HG02759 (cell line): Measurements from ENCODE around the gene CAPN9.

Source experiments
- ATAC-seq: cut with Tn5 transposase; IDR thresholded peaks from one replicate; pipeline ENCODE4 v1.9.1; 2021; ENCODE audit warnings: mild to moderate bottlenecking, moderate library complexity; ENCODE audit not compliant: unreplicated experiment

CAPN9 gene

GRCh38 chr1:230821346-230821745 lies 74.2 kb downstream of the CAPN9 start:
- ATAC-seq: no peak

DNA sequence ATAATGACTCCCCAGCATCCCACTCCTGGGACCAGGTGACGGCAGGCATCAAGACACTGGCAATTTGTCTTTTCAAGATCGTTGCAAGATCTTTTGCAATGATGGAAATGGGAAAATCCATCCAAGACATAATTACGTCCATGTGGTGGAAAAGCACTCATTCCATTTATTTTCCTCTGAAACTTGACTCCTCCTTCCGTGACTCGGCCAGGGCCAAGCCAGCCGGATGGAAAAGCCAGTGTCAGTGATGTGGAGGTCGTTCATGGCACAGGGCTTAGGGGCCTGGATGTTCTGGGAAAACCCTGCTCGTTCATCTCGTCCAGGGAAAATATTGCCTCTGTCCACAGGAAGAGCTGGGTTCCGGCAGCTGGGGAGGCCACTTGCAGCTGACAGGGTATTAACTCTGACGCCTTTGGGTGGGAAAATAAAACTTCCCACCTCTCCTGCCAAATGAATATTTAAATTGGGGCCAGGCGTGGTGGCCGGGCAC lies 74.9 kb downstream of the CAPN9 start:
- no peak for ATAC-seq

DNA sequence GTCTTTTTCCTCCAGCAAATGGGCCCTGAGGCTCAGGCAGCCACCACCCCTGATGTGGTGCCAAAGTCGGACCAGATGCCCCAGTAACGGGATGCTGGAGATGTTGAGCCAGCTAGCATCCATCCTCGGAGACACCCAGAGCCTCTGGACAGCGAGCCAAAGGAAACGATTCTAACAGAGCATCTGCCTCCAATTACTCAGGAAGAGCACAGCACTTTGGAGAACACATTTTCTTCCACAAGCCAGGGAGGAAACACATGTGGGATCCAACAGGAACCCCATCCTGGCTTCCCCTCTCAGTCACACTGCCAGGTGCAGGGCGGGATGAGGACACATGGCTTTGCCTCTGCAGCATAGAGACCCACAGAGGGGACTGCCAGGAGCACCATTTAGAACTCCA lies 76.2 kb downstream of the CAPN9 start:
- no peak for ATAC-seq

GRCh38 chr1:230823931-230824381 lies 76.8 kb downstream of the CAPN9 start:
- ATAC-seq: no peak

GRCh38 chr1:230824551-230824918 lies 77.3 kb downstream of the CAPN9 start:
- no peak for ATAC-seq

GRCh38 chr1:230824919-230825721 lies 77.9 kb downstream of the CAPN9 start:
- ATAC-seq: no peak

DNA sequence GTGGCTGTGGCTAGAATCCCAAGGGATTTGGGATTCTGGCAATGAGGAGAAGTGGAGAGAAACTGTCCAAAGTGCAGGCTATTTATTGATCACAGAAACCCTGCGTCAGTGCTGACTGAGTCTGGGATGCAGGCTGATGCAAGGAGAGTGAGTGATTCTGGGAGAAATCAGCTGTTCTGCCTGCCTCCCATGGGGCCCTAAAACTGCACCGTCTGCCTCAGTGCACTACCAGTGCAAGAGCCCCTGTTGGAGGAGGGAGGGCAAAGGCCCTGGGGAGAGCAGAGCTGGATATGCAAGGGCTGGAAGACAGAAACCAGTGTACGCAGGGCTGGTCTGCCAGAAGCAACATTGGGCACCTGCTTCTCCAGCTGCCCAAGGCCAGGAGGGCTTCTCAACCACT lies 78.6 kb downstream of the CAPN9 start:
- no peak for ATAC-seq

DNA sequence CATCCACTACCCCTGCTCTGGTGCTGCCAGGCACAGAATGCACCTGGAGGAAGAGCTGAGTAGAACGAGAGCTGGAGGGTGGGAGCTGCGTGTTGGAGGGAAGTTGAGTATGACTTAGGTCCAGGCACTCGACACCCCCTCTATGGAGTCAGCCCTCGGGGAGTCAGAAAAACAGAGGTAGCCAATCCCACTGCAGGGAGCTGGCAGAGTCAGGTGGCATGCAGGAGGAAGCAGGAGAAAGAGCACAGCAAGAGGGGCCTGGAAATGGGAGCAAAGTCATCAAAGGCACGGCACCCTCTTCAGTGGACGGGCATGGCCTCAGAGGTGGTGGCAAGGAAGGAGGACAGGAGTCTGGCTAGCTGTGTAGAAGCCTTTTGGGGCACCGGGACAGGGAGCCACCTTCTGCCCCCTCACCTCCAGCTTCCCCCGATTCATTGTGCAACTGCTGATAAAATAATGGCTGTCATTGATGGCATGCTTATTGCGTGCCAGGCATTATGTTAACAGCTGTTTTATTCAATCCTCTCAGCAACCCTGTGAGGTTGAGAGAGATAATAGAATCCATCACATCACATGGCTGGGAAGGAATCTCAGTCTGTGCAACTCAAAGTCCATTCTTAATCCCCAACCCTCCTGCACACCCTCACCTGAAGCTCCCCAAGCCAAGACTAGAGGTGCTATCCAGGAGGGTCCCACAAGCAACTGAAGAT lies 79.1 kb downstream of the CAPN9 start:
- ATAC-seq: no peak

DNA sequence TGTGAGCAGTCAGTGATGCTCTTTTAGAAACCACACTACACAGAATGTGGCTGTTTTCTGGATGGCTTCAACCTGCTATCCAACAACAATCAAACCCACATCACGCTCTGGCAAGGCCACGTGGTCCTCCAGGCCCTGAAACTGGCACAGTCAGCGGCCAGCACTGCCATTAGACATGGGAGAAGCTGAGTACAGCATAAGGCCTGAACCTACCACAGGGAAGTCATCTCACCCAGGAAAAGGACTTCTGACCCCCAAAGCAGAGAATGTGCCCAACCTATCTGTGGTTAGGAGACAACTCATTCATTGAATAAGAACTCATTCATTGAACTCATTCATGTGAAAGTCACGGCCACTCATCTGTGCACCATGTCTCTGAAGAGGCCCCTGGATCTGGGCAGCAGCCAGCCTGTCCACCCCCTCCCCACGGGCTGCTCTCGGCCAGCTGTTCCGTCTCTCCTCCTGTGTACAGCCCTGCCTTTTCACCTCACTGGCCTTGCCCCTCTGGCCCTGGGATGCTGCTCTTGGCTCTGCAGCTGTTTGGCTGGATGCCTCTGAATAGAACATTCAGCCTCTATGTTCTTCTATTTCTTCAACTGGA lies 80.0 kb downstream of the CAPN9 start:
- no peak for ATAC-seq

GRCh38 chr1:230827801-230828200 lies 80.6 kb downstream of the CAPN9 start:
- no peak for ATAC-seq

GRCh38 chr1:230828421-230828820 lies 81.2 kb downstream of the CAPN9 start:
- no peak for ATAC-seq

DNA sequence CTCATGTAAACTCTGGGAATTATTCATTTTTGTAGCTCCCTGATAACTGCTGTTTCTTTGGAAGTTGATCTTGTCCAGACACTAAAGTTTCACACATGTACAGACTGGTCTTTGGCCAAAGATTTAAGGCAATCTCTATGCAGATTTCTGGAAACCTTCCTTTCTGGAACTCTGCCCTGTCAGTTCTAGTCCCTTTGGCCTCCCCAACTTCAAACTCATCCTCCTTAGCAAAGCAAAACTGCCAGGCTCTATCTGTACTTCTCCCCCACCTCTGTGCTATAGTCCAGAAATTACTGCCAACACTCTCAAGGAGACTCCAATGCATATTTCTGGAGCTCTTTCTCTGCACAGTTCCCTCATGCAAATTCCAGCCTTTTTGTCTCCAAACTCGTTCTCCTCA lies 84.6 kb downstream of the CAPN9 start:
- no peak for ATAC-seq

DNA sequence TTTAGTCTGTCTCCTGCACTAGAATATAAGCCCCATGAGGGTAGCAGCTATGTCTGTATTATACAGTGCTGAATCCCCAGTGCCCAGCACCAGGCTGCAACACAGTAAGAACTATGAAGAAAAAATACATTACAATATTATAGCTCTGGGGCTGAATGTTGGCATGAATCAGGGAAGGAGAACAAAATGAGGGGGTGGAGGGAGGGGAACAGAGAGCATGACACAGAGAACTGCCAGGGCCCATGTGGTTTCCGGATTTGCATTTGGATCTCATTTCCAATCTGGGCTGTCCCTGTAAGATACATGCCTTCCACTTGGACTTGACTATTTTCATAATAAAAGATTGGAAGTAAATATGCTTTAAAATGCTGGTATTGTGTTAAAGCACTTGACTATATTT lies 85.3 kb downstream of the CAPN9 start:
- ATAC-seq: no peak

DNA sequence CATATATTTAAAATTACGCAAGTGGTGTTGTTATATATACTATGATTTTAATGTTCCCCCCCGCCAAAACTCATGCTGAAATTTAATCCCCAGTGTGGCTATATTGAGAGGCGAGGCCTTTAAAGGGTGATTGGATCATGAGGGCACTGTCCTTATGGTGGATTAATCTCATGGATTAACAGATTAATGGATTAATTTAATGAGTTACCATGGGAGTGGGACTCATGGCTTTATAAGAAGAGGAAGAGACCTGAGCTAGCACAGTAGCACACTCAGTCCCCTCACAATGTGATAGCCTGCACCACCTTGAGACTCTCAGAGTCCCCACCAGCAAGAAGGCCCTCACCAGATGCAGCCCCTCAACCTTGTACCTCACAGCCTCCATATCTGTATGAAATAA lies 86.3 kb downstream of the CAPN9 start:
- no peak for ATAC-seq

DNA sequence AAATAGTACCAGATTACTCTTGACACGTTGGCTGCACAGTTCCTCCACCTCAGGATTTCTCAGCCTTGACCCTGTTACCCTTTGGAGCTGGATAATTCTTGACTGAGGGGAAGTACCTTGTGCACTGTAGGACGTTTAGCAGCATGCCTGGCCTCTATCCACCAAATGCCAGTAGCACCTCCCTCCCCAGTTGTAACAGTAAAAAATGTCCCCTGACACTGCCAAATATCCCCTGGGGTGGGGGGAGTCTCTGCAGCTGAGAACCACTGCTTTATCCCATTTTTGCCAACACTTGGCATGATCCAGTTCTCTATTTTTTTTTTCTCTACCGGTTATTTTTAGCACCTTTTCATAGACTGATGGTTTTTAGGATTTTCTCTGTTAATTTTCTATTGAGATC lies 87.1 kb downstream of the CAPN9 start:
- no peak for ATAC-seq

DNA sequence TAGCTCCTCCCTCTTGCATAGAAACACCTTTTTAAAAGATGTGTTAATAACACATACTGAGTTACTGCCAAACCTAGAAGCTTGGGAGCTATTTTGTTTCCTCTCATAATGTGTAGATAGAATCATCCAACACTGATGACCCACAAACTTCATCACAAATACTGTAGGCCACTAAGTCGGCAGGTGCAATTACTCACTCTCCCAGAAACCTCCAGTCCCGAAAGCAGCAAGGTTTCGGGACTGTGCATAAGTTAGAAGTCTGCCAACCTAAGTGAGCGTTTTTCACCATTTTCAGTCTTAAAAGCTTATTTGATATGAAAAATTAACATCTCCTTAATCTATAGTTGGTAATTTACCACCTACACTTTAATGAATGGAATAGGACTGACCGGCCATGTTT lies 89.2 kb downstream of the CAPN9 start:
- ATAC-seq: no peak

- ATAC-seq: no peak
Observed at GRCh38 chr1:230836793-230837192, 89.6 kb downstream of the CAPN9 start.

DNA sequence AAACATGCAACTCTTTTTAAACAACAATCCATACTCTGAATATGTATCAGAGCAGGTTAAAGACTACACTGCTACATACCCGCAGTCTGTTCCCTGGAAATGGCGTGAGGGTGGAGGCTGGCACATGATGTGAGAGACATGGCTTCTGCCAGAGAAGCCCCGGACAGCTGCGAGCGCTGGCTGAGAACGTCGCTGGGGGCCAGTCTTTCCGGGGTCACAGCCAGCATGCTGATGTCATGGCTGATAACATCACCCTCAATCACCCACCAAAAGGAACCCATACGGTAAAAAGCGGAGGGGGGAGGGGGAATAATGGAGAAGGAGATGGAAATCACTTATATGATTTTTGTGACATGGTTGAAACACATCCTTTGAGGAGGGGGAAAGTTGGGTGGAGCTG lies 92.0 kb downstream of the CAPN9 start:
- no peak for ATAC-seq

GRCh38 chr1:230842801-230843200 lies 95.6 kb downstream of the CAPN9 start:
- ATAC-seq: no peak

- ATAC-seq: no peak
Observed at GRCh38 chr1:230843503-230844309, 96.5 kb downstream of the CAPN9 start.

GRCh38 chr1:230844561-230844960 lies 97.4 kb downstream of the CAPN9 start:
- no peak for ATAC-seq
